ENCODE results near the gene TMEM59L.

Gene TMEM59L

DNA sequence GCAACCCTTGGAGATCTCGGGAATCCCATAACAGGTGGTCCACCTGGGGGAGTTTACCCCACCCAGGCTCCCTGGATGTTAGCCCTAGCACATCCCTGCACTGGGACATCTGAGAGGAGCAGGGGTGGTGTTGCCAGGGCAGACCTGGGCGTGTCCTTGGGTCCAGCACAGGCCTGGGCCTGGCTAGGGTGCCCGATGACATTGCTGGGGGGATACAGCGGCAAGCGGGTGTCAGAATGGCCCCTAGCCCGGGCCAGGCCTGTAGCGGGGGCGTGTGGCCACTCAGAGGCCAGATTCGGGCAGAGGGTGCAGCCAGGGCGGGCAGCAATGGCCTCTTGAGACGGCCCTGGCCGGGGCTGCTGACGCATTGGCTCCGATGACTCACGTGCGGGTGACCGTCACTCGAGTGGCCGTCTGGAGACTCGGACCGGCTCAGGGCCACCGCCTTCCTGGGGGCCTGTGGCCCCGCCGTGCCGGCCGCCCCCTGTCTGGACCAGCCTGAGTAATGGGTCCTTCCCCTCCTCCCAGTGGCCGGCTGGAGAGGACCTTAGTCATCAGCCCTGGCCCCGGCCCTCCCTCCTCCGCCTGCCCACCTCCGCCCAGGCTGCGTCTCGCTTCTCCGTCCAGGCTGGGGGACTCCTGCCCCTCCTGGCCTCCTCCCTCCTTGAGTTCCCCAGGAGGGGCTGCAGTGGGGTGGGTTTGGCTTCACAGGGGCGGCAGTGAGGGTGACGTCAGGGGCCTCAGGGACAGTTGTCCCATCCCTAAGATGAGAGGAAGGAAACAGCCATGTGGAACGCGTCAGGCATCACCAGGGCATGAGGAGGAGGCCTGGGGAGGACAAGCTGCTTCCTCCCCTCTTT, 47.6 kb downstream of the TMEM59L start:
- no peak for DNase-seq

GRCh38 chr19:18660939-18661670, 48.4 kb downstream of the TMEM59L start:
- no peak for DNase-seq

- no peak for DNase-seq
Measured at GRCh38 chr19:18662972-18663732, 50.5 kb downstream of the TMEM59L start.

DNA sequence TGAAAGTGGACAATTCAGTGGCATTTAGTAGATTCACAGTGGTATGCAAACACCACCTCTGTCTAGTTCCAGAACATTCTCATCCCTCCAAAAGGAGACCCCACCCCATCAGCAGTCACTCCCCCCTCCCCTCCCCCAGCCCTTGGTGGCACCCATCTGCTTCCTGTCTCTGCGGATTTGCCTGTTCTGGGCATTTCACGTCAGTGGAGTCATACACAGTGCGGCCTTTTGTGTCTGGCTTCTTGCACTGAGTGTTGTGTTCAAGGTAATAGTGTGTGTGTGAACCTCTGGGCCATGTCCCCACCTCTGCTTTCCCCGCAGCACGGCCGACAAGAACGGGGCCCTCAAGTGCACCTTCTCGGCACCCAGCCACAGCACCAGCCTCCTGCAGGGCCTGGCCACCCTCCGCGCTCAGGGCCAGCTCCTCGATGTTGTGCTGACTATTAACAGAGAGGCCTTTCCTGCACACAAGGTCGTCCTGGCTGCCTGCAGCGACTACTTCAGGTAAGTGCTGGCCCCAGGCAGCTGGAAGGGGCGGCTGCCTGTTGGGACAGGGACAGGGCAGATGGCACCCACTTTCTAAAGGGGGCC, 51.4 kb downstream of the TMEM59L start:
- no peak for DNase-seq

DNA sequence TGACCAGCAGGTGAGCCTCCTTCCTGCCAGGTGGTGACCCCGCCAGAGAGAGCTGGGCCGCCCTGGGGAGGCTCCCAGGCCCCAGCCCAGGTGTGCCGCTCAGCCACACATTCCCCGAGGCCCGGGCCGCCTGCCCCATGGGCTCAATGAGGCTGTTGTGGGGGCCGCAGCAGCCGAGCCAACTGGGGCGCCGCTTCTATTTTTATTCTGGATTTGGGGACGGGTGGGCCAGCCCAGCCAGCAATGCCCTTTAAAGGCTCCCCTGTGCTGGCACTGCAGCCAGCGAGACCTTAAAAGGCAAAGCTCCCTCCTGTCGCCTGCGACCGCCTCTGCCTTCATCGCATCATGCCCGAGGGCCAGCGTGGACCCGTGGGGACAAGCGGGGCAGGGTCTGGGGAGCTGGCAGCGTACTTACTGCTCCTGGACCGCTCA, 53.1 kb downstream of the TMEM59L start:
- DNase-seq: no peak

- no peak for DNase-seq
Measured at GRCh38 chr19:18666317-18666716, 53.6 kb downstream of the TMEM59L start.

DNA sequence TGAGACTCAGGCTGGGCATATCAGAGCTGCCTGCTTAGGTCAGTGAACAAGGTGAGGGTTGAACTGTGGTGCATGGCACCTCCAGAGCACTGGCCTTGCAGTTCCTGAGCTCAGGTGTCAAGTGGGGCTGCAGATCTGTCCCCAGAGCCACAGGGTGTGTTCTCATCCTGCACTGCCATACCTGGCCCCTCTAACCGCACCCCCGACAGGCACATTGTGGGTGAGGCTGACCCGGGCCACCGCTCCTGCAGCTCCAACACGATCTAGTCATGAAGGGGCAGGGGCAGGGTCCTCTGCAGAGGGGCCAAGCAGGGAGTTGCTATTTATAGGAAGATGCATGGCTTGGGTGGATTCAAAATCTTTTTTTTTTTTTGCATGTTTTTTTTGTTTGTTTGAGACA, 54.1 kb downstream of the TMEM59L start:
- DNase-seq: no peak

- no peak for DNase-seq
Measured at GRCh38 chr19:18667531-18668251, 55.0 kb downstream of the TMEM59L start.

DNA sequence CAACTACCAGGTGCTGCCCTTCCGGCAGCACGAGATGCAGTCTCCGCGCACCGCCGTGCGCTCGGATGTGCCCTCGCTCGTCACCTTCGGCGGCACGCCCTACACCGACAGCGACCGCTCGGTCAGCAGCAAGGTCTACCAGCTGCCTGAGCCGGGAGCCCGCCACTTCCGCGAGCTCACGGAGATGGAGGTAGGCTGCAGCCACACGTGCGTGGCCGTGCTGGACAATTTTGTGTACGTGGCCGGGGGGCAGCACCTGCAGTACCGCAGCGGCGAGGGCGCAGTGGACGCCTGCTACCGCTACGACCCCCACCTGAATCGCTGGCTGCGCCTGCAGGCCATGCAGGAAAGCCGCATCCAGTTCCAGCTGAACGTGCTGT, 55.6 kb downstream of the TMEM59L start:
- no peak for DNase-seq

- no peak for DNase-seq
Measured at GRCh38 chr19:18668744-18669523, 56.3 kb downstream of the TMEM59L start.

GRCh38 chr19:18669524-18669817, 56.8 kb downstream of the TMEM59L start:
- no peak for DNase-seq

- DNase-seq: no peak
Measured at GRCh38 chr19:18669883-18670282, 57.2 kb downstream of the TMEM59L start.

DNA sequence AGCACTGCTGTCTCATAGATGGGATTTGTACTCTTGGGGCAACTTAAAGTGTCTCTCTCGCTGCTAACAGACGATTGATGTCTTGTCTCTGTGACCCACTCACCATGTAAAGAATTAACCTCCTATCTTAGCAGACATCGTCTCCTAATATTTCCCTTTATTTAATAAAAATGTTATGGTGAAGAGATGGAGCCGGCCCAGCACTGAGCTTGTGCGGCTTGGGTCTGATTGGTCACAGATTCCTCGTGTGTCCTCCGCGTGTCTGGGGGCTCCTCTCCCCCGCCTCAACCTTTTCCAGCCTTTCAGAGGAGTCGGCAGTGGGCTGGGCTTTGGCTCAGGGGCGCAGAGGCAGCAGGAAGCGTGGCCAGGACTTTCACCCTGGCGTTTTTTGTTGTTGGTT, 57.6 kb downstream of the TMEM59L start:
- no peak for DNase-seq
